Right lobe of liver (tissue), 4 donors: ENCODE results near the gene SBF2.

Experiments used
- CTCF ChIP-seq, 4 donors: fragments of 200-600 bp in 3 of 4; fragments of 450-650 bp in 1 of 4; IDR thresholded peaks; one replicate each; pipeline versions ENCODE4 v1.5.1 to v1.8.0; 2016 to 2022; ENCODE audit warnings: antibody characterized with exemption in 4 of 4, mild to moderate bottlenecking in 2 of 4
- POLR2A ChIP-seq: fragments of 450-650 bp; IDR thresholded peaks from one replicate; pipeline ENCODE4 v1.6.1; 2017; ENCODE audit warnings: antibody characterized with exemption, mild to moderate bottlenecking
- donor health status: DM: no; HTN: no; CAD: no.
- donor health status: DM: no; HTN: no; CAD: no.
- donor health status: DM: no; HTN: yes; CAD: no.

GRCh38 chr11:10134975-10135481 lies 159.0 kb downstream of the SBF2 start:
- TF ChIP-seq CTCF (IDR thresholded peaks at IDR 0.05) (no peak), POLR2A (no peak)
